Tibial nerve (tissue), 4 donors: Measurements from ENCODE around the gene ST6GALNAC3. TPM values are rescaled to one million over a fixed set of nuclear protein-coding genes. Genes with fewer than 3 reads are reported as not detected.

ENCODE experiments used
- DNase-seq, 2 donors: peaks; one replicate each; pipeline ENCODE4 v3.0.0-alpha.2; 2019; ENCODE audit warnings: low spot score in 2 of 2
- H3K27ac ChIP-seq, 4 donors: fragments of 200-600 bp; sonication (generic) in 3 of 4; one replicate each; pipeline ENCODE4 v1.5.1; 2017 to 2019; ENCODE audit warnings: mild to moderate bottlenecking in 1 of 4
- H3K27me3 ChIP-seq, 2 donors: fragments of 200-600 bp; sonication (generic) in 1 of 2; one replicate each; pipeline versions ENCODE4 v1.5.1 to v1.6.0; 2017 to 2019
- H3K36me3 ChIP-seq, 3 donors: fragments of 200-600 bp; sonication (generic); one replicate each; pipeline ENCODE4 v1.5.1; 2018 to 2019
- H3K4me1 ChIP-seq, 4 donors: fragments of 200-600 bp; sonication (generic) in 3 of 4; one replicate each; pipeline ENCODE4 v1.5.1; 2017 to 2019
- H3K4me3 ChIP-seq, 4 donors: fragments of 200-600 bp; sonication (generic) in 3 of 4; one replicate each; pipeline ENCODE4 v1.5.1; 2017 to 2019; ENCODE audit warnings: mild to moderate bottlenecking in 1 of 4, moderate library complexity in 1 of 4
- H3K9me3 ChIP-seq, 4 donors: fragments of 200-600 bp; sonication (generic) in 3 of 4; one replicate each; pipeline ENCODE4 v1.5.1; 2017 to 2019
- EP300 ChIP-seq, 2 donors: sonication (generic); formaldehyde crosslinking; IDR thresholded peaks; one replicate each; pipeline ENCODE4 v1.6.1; 2017; ENCODE audit warnings: antibody characterized with exemption in 2 of 2, mild to moderate bottlenecking in 1 of 2
- POLR2A ChIP-seq, 2 donors: fragments of 450-650 bp; IDR thresholded peaks; one replicate each; pipeline ENCODE4 v1.6.1; 2017; ENCODE audit warnings: antibody characterized with exemption in 2 of 2, mild to moderate bottlenecking in 2 of 2, moderate library complexity in 2 of 2
- WGBS, 2 donors: methylation state at CpG; one replicate each; pipeline ENCODE4 v1.1.5; 2018; 5-methylcytosine and 5-hydroxymethylcytosine counted together
- total RNA-seq, 4 donors: library from RNA; depleted of rRNA; stranded (reverse); fragments of >200 nt; gene quantifications; one replicate each; pipeline ENCODE4 v1.1.0, GENCODE V29; 2016
- TF ChIP-seq, protein P1 (sequence below), 5 experiments: fragments of 200-600 bp in 3 of 5; fragments of 450-650 bp in 2 of 5; sonication (generic) in 3 of 5; IDR thresholded peaks; one replicate each; pipeline ENCODE4 v1.5.1; 2016 to 2019; ENCODE audit warnings: antibody characterized with exemption in 5 of 5, mild to moderate bottlenecking in 3 of 5, moderate library complexity in 2 of 5

Gene ST6GALNAC3
- total RNA-seq, 4 donors from 2014 or later, result 2.7 to 6.6 (median 4.9) TPM

- no peaks in the 10 kb centered on the region for H3K4me1 ChIP-seq
- no peak overlapping the region for H3K27ac ChIP-seq
- no peaks in the 10 kb centered on the region for H3K27me3 ChIP-seq
- no peaks in the 10 kb centered on the region for H3K9me3 ChIP-seq
- no peak overlapping the region for H3K4me3 ChIP-seq
- 94 to 96% methylated on average over 3 of the region's 3 CpGs for WGBS, 2 donors
- no peaks in the 10 kb centered on the region for H3K36me3 ChIP-seq
- DNase-seq, result no peak
- TF ChIP-seq EP300 (IDR thresholded peaks at IDR 0.05) (no peak), POLR2A (IDR thresholded peaks at IDR 0.05) (no peak)
- TF ChIP-seq, protein P1, sequence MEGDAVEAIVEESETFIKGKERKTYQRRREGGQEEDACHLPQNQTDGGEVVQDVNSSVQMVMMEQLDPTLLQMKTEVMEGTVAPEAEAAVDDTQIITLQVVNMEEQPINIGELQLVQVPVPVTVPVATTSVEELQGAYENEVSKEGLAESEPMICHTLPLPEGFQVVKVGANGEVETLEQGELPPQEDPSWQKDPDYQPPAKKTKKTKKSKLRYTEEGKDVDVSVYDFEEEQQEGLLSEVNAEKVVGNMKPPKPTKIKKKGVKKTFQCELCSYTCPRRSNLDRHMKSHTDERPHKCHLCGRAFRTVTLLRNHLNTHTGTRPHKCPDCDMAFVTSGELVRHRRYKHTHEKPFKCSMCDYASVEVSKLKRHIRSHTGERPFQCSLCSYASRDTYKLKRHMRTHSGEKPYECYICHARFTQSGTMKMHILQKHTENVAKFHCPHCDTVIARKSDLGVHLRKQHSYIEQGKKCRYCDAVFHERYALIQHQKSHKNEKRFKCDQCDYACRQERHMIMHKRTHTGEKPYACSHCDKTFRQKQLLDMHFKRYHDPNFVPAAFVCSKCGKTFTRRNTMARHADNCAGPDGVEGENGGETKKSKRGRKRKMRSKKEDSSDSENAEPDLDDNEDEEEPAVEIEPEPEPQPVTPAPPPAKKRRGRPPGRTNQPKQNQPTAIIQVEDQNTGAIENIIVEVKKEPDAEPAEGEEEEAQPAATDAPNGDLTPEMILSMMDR (IDR thresholded peaks at IDR 0.05), result no peak
Observed at GRCh38 chr1:76354236-76354635, 279.7 kb downstream of the ST6GALNAC3 start.

GRCh38 chr1:76366726-76367125 is 292.2 kb downstream of the ST6GALNAC3 start:
- no peak overlapping the region for H3K4me3 ChIP-seq
- no peak for DNase-seq
- no peak overlapping the region for H3K27ac ChIP-seq
- WGBS, 2 donors, result 38 to 54% methylated on average over 1 of the region's 1 CpG
- H3K9me3 ChIP-seq, result no peaks in the 10 kb centered on the region
- H3K4me1 ChIP-seq, result no peaks in the 10 kb centered on the region
- TF ChIP-seq, protein P1 (IDR thresholded peaks at IDR 0.05), result no peak
- TF ChIP-seq EP300 (IDR thresholded peaks at IDR 0.05), result no peak
- no peak for TF ChIP-seq POLR2A (IDR thresholded peaks at IDR 0.05)
- no peaks in the 10 kb centered on the region for H3K27me3 ChIP-seq
- H3K36me3 ChIP-seq, result no peaks in the 10 kb centered on the region

DNA sequence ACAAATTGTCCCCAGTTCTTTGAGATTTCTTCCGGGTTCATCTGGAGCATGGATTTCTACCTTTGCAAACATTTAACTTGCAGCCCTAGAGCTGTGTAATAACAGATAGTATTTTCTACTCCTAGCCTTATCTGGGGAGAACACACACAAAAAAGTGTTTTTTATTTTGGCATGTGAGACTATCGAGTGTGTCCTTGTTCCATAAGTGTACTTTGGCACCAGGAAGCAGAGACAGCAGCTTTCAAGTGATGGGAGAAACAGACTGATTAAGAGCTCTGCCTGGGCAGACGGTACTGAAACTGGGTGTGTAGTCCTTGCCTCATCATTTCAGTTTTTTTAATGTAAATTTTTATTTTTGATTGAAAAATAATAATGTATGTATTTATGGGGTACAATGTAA is 297.4 kb downstream of the ST6GALNAC3 start:
- TF ChIP-seq EP300 (IDR thresholded peaks at IDR 0.05), result no peak
- TF ChIP-seq POLR2A (IDR thresholded peaks at IDR 0.05), result no peak
- TF ChIP-seq, protein P1 (IDR thresholded peaks at IDR 0.05), result no peak
- Histone ChIP-seq H3K36me3 (no peaks in the 10 kb centered on the region), H3K27ac (no peak overlapping the region), H3K9me3 (no peaks in the 10 kb centered on the region), H3K4me1 (no peaks in the 10 kb centered on the region), H3K4me3 (no peak overlapping the region), H3K27me3 (no peaks in the 10 kb centered on the region)
- WGBS, 2 donors, result 74 to 76% methylated on average over 3 of the region's 3 CpGs
- no peak for DNase-seq

- no peak for DNase-seq
- H3K36me3 ChIP-seq, result no peaks in the 10 kb centered on the region
- no peaks in the 10 kb centered on the region for H3K9me3 ChIP-seq
- no peaks in the 10 kb centered on the region for H3K27me3 ChIP-seq
- 92 to 93% methylated on average over 5 of the region's 5 CpGs for WGBS, 2 donors
- no peak for TF ChIP-seq POLR2A (IDR thresholded peaks at IDR 0.05)
- no peak overlapping the region for H3K4me3 ChIP-seq
- H3K27ac ChIP-seq, result no peak overlapping the region
- no peaks in the 10 kb centered on the region for H3K4me1 ChIP-seq
Observed at GRCh38 chr1:76374086-76374485, 299.5 kb downstream of the ST6GALNAC3 start.

DNA sequence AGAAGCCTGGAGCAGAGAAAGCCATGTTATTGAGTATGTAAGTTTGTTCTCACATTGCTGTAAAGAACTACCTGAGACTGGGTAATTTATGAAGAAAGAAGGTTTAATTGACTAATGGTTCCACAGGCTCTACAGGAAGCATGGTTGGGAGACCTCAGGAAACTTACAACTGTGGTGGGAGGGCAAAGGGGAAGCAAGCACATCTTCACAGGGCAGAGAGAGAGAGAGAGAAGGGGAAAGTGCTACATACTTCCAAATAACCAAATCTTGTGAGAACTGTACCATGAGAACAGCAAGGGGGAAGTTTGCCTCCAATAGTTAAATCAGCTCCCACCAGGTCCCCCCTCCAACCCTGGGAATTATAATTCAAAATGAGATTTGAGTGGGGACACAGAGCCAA is 302.7 kb downstream of the ST6GALNAC3 start:
- no peak overlapping the region for H3K27ac ChIP-seq
- DNase-seq, result no peak
- H3K9me3 ChIP-seq, result no peaks in the 10 kb centered on the region
- no peak for TF ChIP-seq POLR2A (IDR thresholded peaks at IDR 0.05)
- no peak for TF ChIP-seq EP300 (IDR thresholded peaks at IDR 0.05)
- TF ChIP-seq, protein P1 (IDR thresholded peaks at IDR 0.05), result no peak
- H3K4me1 ChIP-seq, result peaks cover 0 to 10% (median 0%) of the 10 kb centered on the region in 4 donors
- H3K36me3 ChIP-seq, result no peaks in the 10 kb centered on the region
- no peaks in the 10 kb centered on the region for H3K27me3 ChIP-seq
- no peak overlapping the region for H3K4me3 ChIP-seq

DNA sequence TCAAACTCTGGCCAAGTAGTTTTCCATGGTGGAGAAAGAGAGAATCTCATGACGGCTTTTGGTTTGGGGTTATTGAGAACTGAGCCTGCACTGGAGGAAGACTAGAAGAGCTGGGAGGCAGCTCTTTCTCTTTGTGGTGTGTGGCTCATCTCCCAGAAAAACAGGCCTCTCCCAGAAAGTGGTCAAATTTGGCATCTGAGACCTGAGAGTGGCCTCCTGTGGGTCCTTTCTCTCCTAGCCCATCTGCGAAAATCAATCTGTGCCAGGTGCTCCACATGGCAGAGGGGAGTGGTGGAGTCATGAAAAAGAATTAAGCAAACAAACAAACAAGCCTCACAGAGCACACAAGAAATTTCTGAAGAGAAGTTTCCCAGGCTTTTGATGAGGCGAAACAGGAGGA is 305.0 kb downstream of the ST6GALNAC3 start:
- Histone ChIP-seq H3K36me3 (no peaks in the 10 kb centered on the region), H3K27ac (no peak overlapping the region), H3K9me3 (no peaks in the 10 kb centered on the region), H3K27me3 (no peaks in the 10 kb centered on the region), H3K4me3 (no peak overlapping the region), H3K4me1 (peaks cover 0 to 10% (median 0%) of the 10 kb centered on the region in 4 donors)
- TF ChIP-seq, protein P1 (IDR thresholded peaks at IDR 0.05), result no peak
- no peak for TF ChIP-seq POLR2A (IDR thresholded peaks at IDR 0.05)
- no peak for TF ChIP-seq EP300 (IDR thresholded peaks at IDR 0.05)
- WGBS, 2 donors, result 82 to 84% methylated on average over 3 of the region's 3 CpGs
- DNase-seq, result peak in 1 of 2 donors; percentile 30
